Muscle of leg (tissue), 11 donors: ENCODE data around the gene NCF4. TPM values are rescaled to one million over a fixed set of nuclear protein-coding genes. Genes with fewer than 3 reads are reported as not detected.

ENCODE experiments used
- DNase-seq: peaks from one replicate; pipeline ENCODE4 v3.0.0; 2013
- H3K27ac ChIP-seq: one replicate; pipeline ENCODE4 v1.5.1; 2013; ENCODE audit warnings: mild to moderate bottlenecking, low read length, control low read depth
- H3K27me3 ChIP-seq: one replicate; pipeline ENCODE4 v1.6.1; 2013; ENCODE audit warnings: low read length; ENCODE audit not compliant: control insufficient read depth, insufficient read depth
- H3K36me3 ChIP-seq: one replicate; pipeline ENCODE4 v1.6.1; 2013; ENCODE audit warnings: low read length; ENCODE audit not compliant: control insufficient read depth, insufficient read depth
- H3K4me1 ChIP-seq: one replicate; pipeline ENCODE4 v1.6.1; 2013; ENCODE audit warnings: low read length; ENCODE audit not compliant: control insufficient read depth, insufficient read depth
- H3K4me3 ChIP-seq: one replicate; pipeline ENCODE4 v1.5.1; 2013; ENCODE audit warnings: low read length, control low read depth
- H3K9me3 ChIP-seq: replicated peaks from 2 replicates; pipeline ENCODE4 v1.6.1; 2013; ENCODE audit warnings: low read depth, low read length; ENCODE audit not compliant: control insufficient read depth
- WGBS: methylation state at CpG from one replicate; pipeline ENCODE4 v1.1.5; 2013; ENCODE audit warnings: missing lambda C conversion rate; ENCODE audit not compliant: insufficient coverage; 5-methylcytosine and 5-hydroxymethylcytosine counted together
- polyA plus RNA-seq, 8 donors: library from polyadenylated mRNA; unstranded; fragments of 120-200 nt; gene quantifications; one replicate each; pipeline versions ENCODE4 v1.2.1 to v1.2.3, GENCODE V29; 2013; ENCODE audit warnings: inconsistent platforms in 1 of 8, low replicate concordance in 1 of 8; ENCODE audit not compliant: insufficient read length in 8 of 8, insufficient read depth in 1 of 8
- total RNA-seq: library from RNA; stranded (reverse); fragments of 120-200 nt; gene quantifications from one replicate; pipeline ENCODE4 v1.2.4, GENCODE V29; 2013

NCF4 gene
- total and polyA plus RNA-seq, 9 donors: 3.7 to 6.2 (median 4.8) TPM

- Histone ChIP-seq H3K9me3 (no peaks in the 10 kb centered on the region), H3K36me3 (no peaks in the 10 kb centered on the region), H3K4me1 (peaks cover 9% of the 10 kb centered on the region), H3K27ac (no peak overlapping the region), H3K27me3 (peaks cover 23% of the 10 kb centered on the region), H3K4me3 (no peak overlapping the region)
- no peak for DNase-seq
- WGBS: 83% methylated on average over 1 of the region's 6 CpGs
These were observed 65.5 kb downstream of the NCF4 start for GRCh38 chr22:36926309-36926708.

GRCh38 chr22:36926721-36927435, 66.1 kb downstream of the NCF4 start:
- H3K27ac ChIP-seq: no peak overlapping the region
- no peak for DNase-seq
- no peaks in the 10 kb centered on the region for H3K36me3 ChIP-seq
- 64% methylated on average over 13 of the region's 14 CpGs for WGBS
- peaks cover 23% of the 10 kb centered on the region for H3K27me3 ChIP-seq
- no peaks in the 10 kb centered on the region for H3K9me3 ChIP-seq
- no peak overlapping the region for H3K4me3 ChIP-seq
- H3K4me1 ChIP-seq: peaks cover 6% of the 10 kb centered on the region

Other genes with a start within 250 kb of the NCF4 start
- 0.04 TPM for gene CACNG2, start 157.3 kb upstream of the NCF4 start, total RNA-seq
- under 1 TPM in 3 of 8 donors, not detected in 5; 0.07 to 0.14 (median 0.11) TPM for gene CACNG2, start 157.3 kb upstream of the NCF4 start, polyA plus RNA-seq
- gene IFT27, start 84.9 kb upstream of the NCF4 start, total RNA-seq: 23.3 TPM
- gene IFT27, start 84.9 kb upstream of the NCF4 start, polyA plus RNA-seq: 10 to 100 TPM; 19.2 to 26.7 (median 24.2) TPM
- 8.1 TPM for gene PVALB, start 44.0 kb upstream of the NCF4 start, total RNA-seq
- gene PVALB, start 44.0 kb upstream of the NCF4 start, polyA plus RNA-seq: 10 to 100 TPM in 6 of 8 donors, 1 to 10 TPM in 2; 2.9 to 22.2 (median 12.5) TPM
- gene CSF2RB, start 52.6 kb downstream of the NCF4 start, total RNA-seq: 1.8 TPM
- 1 to 10 TPM; 1.3 to 3.2 (median 2.1) TPM for gene CSF2RB, start 52.6 kb downstream of the NCF4 start, polyA plus RNA-seq
- 22.3 TPM for gene TST, start 158.4 kb downstream of the NCF4 start, total RNA-seq
- gene TST, start 158.4 kb downstream of the NCF4 start, polyA plus RNA-seq: 10 to 100 TPM; 16.2 to 21.8 (median 17.2) TPM
- gene MPST, start 158.7 kb downstream of the NCF4 start, total RNA-seq: 56.0 TPM
- 10 to 100 TPM; 44.4 to 64.0 (median 51.9) TPM for gene MPST, start 158.7 kb downstream of the NCF4 start, polyA plus RNA-seq
- 10.6 TPM for gene KCTD17, start 190.7 kb downstream of the NCF4 start, total RNA-seq
- 10 to 100 TPM; 15.6 to 22.1 (median 19.5) TPM for gene KCTD17, start 190.7 kb downstream of the NCF4 start, polyA plus RNA-seq
- gene TMPRSS6, start 248.7 kb downstream of the NCF4 start, total RNA-seq: not detected
- gene TMPRSS6, start 248.7 kb downstream of the NCF4 start, polyA plus RNA-seq: under 1 TPM; 0.04 to 0.18 (median 0.11) TPM